Measurements from ENCODE around the gene MSLN.

MSLN gene

GRCh38 chr16:747978-748746 is 12.4 kb upstream of the MSLN start:
- Histone ChIP-seq H3K4me2 (no peak overlapping the region), H3K79me2 (ENCODE audit: insufficient read depth, low read depth) (no peaks in the 10 kb centered on the region), H3K27ac (no peak overlapping the region), H2AFZ (ENCODE audit: low read depth) (no peak overlapping the region), H4K20me1 (ENCODE audit: insufficient read depth) (no peaks in the 10 kb centered on the region), H3K36me3 (ENCODE audit: insufficient read depth) (no peaks in the 10 kb centered on the region), H3K27me3 (ENCODE audit: insufficient read depth, low read depth) (peaks cover 97% of the 10 kb centered on the region), H3K9ac (no peak overlapping the region), H3K4me1 (ENCODE audit: low read depth, poor library complexity, severe bottlenecking) (no peaks in the 10 kb centered on the region), H3K4me3 (IDR thresholded peaks at IDR 0.05; ENCODE audit: insufficient read depth, low read depth, low read length) (no peak overlapping the region)
- TF ChIP-seq CTCF (conservative IDR thresholded peaks at IDR 0.05; ENCODE audit: low read depth, low read length): no peak

GRCh38 chr16:749010-749409 is 11.5 kb upstream of the MSLN start:
- Histone ChIP-seq H3K27ac (no peak overlapping the region), H2AFZ (ENCODE audit: low read depth) (no peak overlapping the region), H3K27me3 (ENCODE audit: insufficient read depth, low read depth) (peaks cover 97% of the 10 kb centered on the region), H3K36me3 (ENCODE audit: insufficient read depth) (no peaks in the 10 kb centered on the region), H4K20me1 (ENCODE audit: insufficient read depth) (no peaks in the 10 kb centered on the region), H3K4me1 (ENCODE audit: low read depth, poor library complexity, severe bottlenecking) (no peaks in the 10 kb centered on the region), H3K4me3 (IDR thresholded peaks at IDR 0.05; ENCODE audit: insufficient read depth, low read depth, low read length) (no peak overlapping the region), H3K79me2 (ENCODE audit: insufficient read depth, low read depth) (no peaks in the 10 kb centered on the region), H3K9ac (no peak overlapping the region), H3K4me2 (no peak overlapping the region)
- no peak for TF ChIP-seq CTCF (conservative IDR thresholded peaks at IDR 0.05; ENCODE audit: low read depth, low read length)

GRCh38 chr16:750485-750884 is 10.0 kb upstream of the MSLN start:
- Histone ChIP-seq H3K36me3 (ENCODE audit: insufficient read depth) (no peaks in the 10 kb centered on the region), H3K4me3 (IDR thresholded peaks at IDR 0.05; ENCODE audit: insufficient read depth, low read depth, low read length) (no peak overlapping the region), H3K27ac (no peak overlapping the region), H4K20me1 (ENCODE audit: insufficient read depth) (no peaks in the 10 kb centered on the region), H3K79me2 (ENCODE audit: insufficient read depth, low read depth) (no peaks in the 10 kb centered on the region), H3K27me3 (ENCODE audit: insufficient read depth, low read depth) (peaks cover 97% of the 10 kb centered on the region), H3K4me2 (no peak overlapping the region), H3K4me1 (ENCODE audit: low read depth, poor library complexity, severe bottlenecking) (no peaks in the 10 kb centered on the region), H2AFZ (ENCODE audit: low read depth) (no peak overlapping the region), H3K9ac (no peak overlapping the region)
- TF ChIP-seq CTCF (conservative IDR thresholded peaks at IDR 0.05; ENCODE audit: low read depth, low read length): no peak

- no peaks in the 10 kb centered on the region for H3K36me3 ChIP-seq (ENCODE audit: insufficient read depth)
- TF ChIP-seq CTCF (conservative IDR thresholded peaks at IDR 0.05; ENCODE audit: low read depth, low read length): no peak
- H4K20me1 ChIP-seq (ENCODE audit: insufficient read depth): no peaks in the 10 kb centered on the region
- no peak overlapping the region for H3K27ac ChIP-seq
- no peak overlapping the region for H3K4me2 ChIP-seq
- H3K79me2 ChIP-seq (ENCODE audit: insufficient read depth, low read depth): no peaks in the 10 kb centered on the region
- H3K4me1 ChIP-seq (ENCODE audit: low read depth, poor library complexity, severe bottlenecking): no peaks in the 10 kb centered on the region
- no peak overlapping the region for H3K9ac ChIP-seq
- no peak overlapping the region for H2AFZ ChIP-seq (ENCODE audit: low read depth)
- H3K4me3 ChIP-seq (IDR thresholded peaks at IDR 0.05; ENCODE audit: insufficient read depth, low read depth, low read length): no peak overlapping the region
- peaks cover 100% of the 10 kb centered on the region for H3K27me3 ChIP-seq (ENCODE audit: insufficient read depth, low read depth)
These were observed 9.2 kb upstream of the MSLN start for GRCh38 chr16:751152-752006.

Measured in KMS-11 (cell line).